NB4 (cell line): ENCODE data around the gene ZCCHC14.

Experiments used
- MAX ChIP-seq: IDR thresholded peaks from 2 replicates; pipeline ENCODE4 v1.6.1; 2011; ENCODE audit warnings: low read depth, low read length
- MYC ChIP-seq: IDR thresholded peaks from 2 replicates; pipeline ENCODE4 v1.6.1; 2011; ENCODE audit warnings: low read depth, low read length
- POLR2A ChIP-seq: IDR thresholded peaks from 2 replicates; pipeline ENCODE4 v1.6.1; 2011; ENCODE audit warnings: mild to moderate bottlenecking; ENCODE audit not compliant: insufficient read length; ENCODE audit errors: extremely low read depth
- TF ChIP-seq, protein P1 (sequence below): IDR thresholded peaks from one replicate; pipeline ENCODE4 v1.5.1; 2012; ENCODE audit warnings: low read depth, low read length

GRCh38 chr16:87541872-87542234 lies 49.0 kb upstream of the ZCCHC14 start:
- TF ChIP-seq, protein P1, sequence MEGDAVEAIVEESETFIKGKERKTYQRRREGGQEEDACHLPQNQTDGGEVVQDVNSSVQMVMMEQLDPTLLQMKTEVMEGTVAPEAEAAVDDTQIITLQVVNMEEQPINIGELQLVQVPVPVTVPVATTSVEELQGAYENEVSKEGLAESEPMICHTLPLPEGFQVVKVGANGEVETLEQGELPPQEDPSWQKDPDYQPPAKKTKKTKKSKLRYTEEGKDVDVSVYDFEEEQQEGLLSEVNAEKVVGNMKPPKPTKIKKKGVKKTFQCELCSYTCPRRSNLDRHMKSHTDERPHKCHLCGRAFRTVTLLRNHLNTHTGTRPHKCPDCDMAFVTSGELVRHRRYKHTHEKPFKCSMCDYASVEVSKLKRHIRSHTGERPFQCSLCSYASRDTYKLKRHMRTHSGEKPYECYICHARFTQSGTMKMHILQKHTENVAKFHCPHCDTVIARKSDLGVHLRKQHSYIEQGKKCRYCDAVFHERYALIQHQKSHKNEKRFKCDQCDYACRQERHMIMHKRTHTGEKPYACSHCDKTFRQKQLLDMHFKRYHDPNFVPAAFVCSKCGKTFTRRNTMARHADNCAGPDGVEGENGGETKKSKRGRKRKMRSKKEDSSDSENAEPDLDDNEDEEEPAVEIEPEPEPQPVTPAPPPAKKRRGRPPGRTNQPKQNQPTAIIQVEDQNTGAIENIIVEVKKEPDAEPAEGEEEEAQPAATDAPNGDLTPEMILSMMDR = no peak
- TF ChIP-seq POLR2A = no peak
- no peak for TF ChIP-seq MAX
- TF ChIP-seq MYC = no peak
